HG02623 (cell line): ENCODE data around the gene GMCL1.

Experiments
- ATAC-seq: cut with Tn5 transposase; IDR thresholded peaks from one replicate; pipeline ENCODE4 v1.9.1; 2021; ENCODE audit warnings: moderate library complexity; ENCODE audit not compliant: unreplicated experiment

Gene GMCL1

DNA sequence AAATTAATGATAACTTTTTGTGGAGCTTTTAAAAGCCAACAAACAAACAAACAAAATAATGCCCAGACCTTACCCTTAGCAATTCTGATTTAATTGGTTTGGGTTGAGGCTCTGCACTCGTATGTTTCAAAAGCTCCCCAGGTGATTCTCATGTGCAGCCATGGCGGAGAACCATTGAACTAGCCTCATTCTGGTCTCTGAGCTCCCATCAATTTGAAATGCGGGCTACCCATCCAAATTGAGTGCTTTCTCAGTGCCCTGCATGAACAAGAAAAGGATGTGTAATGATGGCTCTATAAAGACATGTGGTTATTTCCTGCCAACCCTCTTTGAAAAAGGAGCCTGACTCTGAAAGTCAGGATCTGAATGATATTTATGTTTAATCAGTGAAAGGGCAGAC is 93.7 kb downstream of the GMCL1 start:
- ATAC-seq, result no peak

DNA sequence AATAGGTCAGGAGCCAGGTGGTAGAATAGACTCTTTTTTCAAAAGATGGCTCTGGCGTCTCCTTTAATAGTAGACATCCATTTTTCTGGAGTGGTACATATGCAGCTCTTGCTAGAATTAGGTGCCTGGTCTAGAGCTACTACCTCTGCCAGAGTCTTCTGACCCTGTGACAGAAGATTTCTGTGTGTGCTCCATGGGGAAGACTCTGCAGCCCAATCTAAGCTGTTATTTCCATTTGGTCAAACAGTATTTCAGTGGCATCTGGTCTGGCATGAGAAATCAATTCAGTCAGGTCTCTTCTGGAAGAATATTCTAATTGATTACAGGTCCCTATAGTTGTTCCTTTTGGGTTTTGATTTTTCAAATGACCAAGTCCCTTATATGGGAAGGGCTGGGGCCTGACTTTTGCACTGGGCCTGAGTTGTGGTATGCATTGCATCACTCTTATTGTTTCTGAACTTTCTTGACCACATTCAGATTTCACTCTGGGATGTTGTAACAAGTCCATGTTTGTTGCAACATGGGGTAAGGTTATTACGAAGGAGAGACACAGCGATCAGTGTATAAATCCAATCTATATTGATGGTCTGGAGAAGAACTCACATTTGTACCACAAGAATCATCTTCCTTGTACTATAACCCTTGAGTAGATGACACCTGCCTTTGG is 97.5 kb downstream of the GMCL1 start:
- ATAC-seq, result no peak
